HEK293 (cell line): ENCODE results near the gene STON2.
"Not testable (repeated sequence)": the region's sequence is repeated elsewhere in the genome, so short reads cannot be mapped to it uniquely, and the experiment has no call there.

Source experiments
- TF ChIP-seq, protein P1 (sequence below): fragments of 450-650 bp; formaldehyde crosslinking; IDR thresholded peaks from 2 replicates; pipeline ENCODE4 v1.5.1; 2016; ENCODE audit warnings: missing biosample characterization, missing genetic modification characterization
- TF ChIP-seq, protein P2 (sequence below): fragments of 450-650 bp; formaldehyde crosslinking; IDR thresholded peaks from 2 replicates; pipeline ENCODE4 v1.5.1; 2016; ENCODE audit warnings: missing biosample characterization, missing genetic modification characterization
- TF ChIP-seq, protein P3 (sequence below): fragments of 450-650 bp; formaldehyde crosslinking; optimal IDR thresholded peaks from 2 replicates; pipeline ENCODE3; 2016; ENCODE audit warnings: missing biosample characterization, mild to moderate bottlenecking, missing genetic modification characterization

DNA sequence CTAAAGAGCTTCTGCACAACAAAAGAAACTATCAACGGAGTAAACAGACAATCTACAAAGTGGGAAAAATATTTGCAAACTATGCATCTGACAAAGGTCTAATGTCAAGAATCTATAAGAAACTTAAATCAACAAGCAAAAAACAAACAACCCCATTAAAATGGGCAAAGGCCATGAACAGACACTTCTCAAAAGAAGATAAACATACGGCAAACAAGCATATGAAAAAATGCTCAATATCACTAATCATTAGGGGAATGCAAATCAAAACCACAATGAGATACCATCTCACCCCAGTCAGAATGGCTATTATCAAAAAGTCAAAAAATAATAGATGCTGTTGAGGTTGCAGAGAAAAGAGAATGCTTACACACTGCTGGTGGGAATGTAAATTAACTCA, 20.1 kb downstream of the STON2 start:
- TF ChIP-seq, protein P1, sequence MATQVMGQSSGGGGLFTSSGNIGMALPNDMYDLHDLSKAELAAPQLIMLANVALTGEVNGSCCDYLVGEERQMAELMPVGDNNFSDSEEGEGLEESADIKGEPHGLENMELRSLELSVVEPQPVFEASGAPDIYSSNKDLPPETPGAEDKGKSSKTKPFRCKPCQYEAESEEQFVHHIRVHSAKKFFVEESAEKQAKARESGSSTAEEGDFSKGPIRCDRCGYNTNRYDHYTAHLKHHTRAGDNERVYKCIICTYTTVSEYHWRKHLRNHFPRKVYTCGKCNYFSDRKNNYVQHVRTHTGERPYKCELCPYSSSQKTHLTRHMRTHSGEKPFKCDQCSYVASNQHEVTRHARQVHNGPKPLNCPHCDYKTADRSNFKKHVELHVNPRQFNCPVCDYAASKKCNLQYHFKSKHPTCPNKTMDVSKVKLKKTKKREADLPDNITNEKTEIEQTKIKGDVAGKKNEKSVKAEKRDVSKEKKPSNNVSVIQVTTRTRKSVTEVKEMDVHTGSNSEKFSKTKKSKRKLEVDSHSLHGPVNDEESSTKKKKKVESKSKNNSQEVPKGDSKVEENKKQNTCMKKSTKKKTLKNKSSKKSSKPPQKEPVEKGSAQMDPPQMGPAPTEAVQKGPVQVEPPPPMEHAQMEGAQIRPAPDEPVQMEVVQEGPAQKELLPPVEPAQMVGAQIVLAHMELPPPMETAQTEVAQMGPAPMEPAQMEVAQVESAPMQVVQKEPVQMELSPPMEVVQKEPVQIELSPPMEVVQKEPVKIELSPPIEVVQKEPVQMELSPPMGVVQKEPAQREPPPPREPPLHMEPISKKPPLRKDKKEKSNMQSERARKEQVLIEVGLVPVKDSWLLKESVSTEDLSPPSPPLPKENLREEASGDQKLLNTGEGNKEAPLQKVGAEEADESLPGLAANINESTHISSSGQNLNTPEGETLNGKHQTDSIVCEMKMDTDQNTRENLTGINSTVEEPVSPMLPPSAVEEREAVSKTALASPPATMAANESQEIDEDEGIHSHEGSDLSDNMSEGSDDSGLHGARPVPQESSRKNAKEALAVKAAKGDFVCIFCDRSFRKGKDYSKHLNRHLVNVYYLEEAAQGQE (tag by site-specific recombination) = not testable (repeated sequence)
- TF ChIP-seq, protein P2, sequence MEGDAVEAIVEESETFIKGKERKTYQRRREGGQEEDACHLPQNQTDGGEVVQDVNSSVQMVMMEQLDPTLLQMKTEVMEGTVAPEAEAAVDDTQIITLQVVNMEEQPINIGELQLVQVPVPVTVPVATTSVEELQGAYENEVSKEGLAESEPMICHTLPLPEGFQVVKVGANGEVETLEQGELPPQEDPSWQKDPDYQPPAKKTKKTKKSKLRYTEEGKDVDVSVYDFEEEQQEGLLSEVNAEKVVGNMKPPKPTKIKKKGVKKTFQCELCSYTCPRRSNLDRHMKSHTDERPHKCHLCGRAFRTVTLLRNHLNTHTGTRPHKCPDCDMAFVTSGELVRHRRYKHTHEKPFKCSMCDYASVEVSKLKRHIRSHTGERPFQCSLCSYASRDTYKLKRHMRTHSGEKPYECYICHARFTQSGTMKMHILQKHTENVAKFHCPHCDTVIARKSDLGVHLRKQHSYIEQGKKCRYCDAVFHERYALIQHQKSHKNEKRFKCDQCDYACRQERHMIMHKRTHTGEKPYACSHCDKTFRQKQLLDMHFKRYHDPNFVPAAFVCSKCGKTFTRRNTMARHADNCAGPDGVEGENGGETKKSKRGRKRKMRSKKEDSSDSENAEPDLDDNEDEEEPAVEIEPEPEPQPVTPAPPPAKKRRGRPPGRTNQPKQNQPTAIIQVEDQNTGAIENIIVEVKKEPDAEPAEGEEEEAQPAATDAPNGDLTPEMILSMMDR (tag by site-specific recombination) = not testable (repeated sequence)
- TF ChIP-seq, protein P3, sequence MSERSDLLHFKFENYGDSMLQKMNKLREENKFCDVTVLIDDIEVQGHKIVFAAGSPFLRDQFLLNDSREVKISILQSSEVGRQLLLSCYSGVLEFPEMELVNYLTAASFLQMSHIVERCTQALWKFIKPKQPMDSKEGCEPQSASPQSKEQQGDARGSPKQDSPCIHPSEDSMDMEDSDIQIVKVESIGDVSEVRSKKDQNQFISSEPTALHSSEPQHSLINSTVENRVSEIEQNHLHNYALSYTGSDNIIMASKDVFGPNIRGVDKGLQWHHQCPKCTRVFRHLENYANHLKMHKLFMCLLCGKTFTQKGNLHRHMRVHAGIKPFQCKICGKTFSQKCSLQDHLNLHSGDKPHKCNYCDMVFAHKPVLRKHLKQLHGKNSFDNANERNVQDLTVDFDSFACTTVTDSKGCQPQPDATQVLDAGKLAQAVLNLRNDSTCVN (tag by site-specific recombination) = not testable (repeated sequence)
